MM.1S (cell line): ENCODE data around the gene GAP43.

ENCODE experiments used
- CTCF ChIP-seq: fragments of 300-600 bp; sonication (generic); IDR thresholded peaks from 2 replicates; pipeline ENCODE4 v1.5.1; 2016; ENCODE audit warnings: antibody characterized with exemption, low read length, mixed read lengths
- EZH2 ChIP-seq: fragments of 300-600 bp; sonication (generic); optimal IDR thresholded peaks from 2 replicates; pipeline ENCODE3; 2017; ENCODE audit warnings: low read depth, mild to moderate bottlenecking, antibody characterized with exemption, low read length, mixed read lengths
- EZH2phosphoT487 ChIP-seq: fragments of 300-600 bp; sonication (generic); IDR thresholded peaks from 2 replicates; pipeline ENCODE4 v1.6.1; 2018; ENCODE audit warnings: antibody characterized with exemption, low read length

GRCh38 chr3:115689928-115690327 lies 66.6 kb downstream of the GAP43 start:
- TF ChIP-seq CTCF (no peak), EZH2 (no peak), EZH2phosphoT487 (no peak)
